HG03439 (cell line): ENCODE data around the gene TTC9C.
A peak's percentile ranks its signal among the peaks of the same experiment; 100 is the strongest.
"Not testable (repeated sequence)": the region's sequence is repeated elsewhere in the genome, so short reads cannot be mapped to it uniquely, and the experiment has no call there.

Source experiments
- ATAC-seq: cut with Tn5 transposase; IDR thresholded peaks from one replicate; pipeline ENCODE4 v1.9.1; 2021; ENCODE audit warnings: mild to moderate bottlenecking, moderate library complexity; ENCODE audit not compliant: unreplicated experiment

TTC9C gene

GRCh38 chr11:62709247-62710000 lies 18.9 kb upstream of the TTC9C start:
- peak; percentile 81 for ATAC-seq

- peak; percentile 15 for ATAC-seq
Observed at GRCh38 chr11:62710001-62710345, 18.3 kb upstream of the TTC9C start.

- ATAC-seq, result no peak
Observed at GRCh38 chr11:62712276-62712812, 15.9 kb upstream of the TTC9C start.

GRCh38 chr11:62712861-62713260 lies 15.4 kb upstream of the TTC9C start:
- ATAC-seq, result no peak

GRCh38 chr11:62713343-62713742 lies 14.9 kb upstream of the TTC9C start:
- ATAC-seq, result no peak

GRCh38 chr11:62715150-62716130 lies 12.8 kb upstream of the TTC9C start:
- ATAC-seq, result no peak

GRCh38 chr11:62716206-62716605 lies 12.1 kb upstream of the TTC9C start:
- no peak for ATAC-seq

GRCh38 chr11:62716816-62717215 lies 11.5 kb upstream of the TTC9C start:
- ATAC-seq, result no peak

- no peak for ATAC-seq
Observed at GRCh38 chr11:62719302-62719978, 8.8 kb upstream of the TTC9C start.

- no peak for ATAC-seq
Observed at GRCh38 chr11:62721994-62722393, 6.3 kb upstream of the TTC9C start.

GRCh38 chr11:62724171-62724570 lies 4.1 kb upstream of the TTC9C start:
- ATAC-seq, result no peak

GRCh38 chr11:62725646-62726045 lies 2.6 kb upstream of the TTC9C start:
- no peak for ATAC-seq

GRCh38 chr11:62726156-62726914 lies 2.0 kb upstream of the TTC9C start:
- ATAC-seq, result no peak

GRCh38 chr11:62726915-62727164 lies 1.4 kb upstream of the TTC9C start:
- ATAC-seq, result no peak

- peak; percentile 72 for ATAC-seq
Observed at GRCh38 chr11:62727165-62727871, 968 bp upstream of the TTC9C start, which contains the start of gene HNRNPUL2. Gene HNRNPUL2, minus strand, starts transcription at chr11:62727457. Its CDS starts 301 bp downstream, at chr11:62727156.

GRCh38 chr11:62727872-62728170 lies 465 bp upstream of the TTC9C start:
- ATAC-seq, result peak; percentile 63

GRCh38 chr11:62730076-62730475 lies 1.8 kb downstream of the TTC9C start:
- ATAC-seq, result not testable (repeated sequence)

GRCh38 chr11:62732830-62733229 lies 4.5 kb downstream of the TTC9C start:
- ATAC-seq, result no peak

- no peak for ATAC-seq
Observed at GRCh38 chr11:62737196-62737595, 8.9 kb downstream of the TTC9C start.

GRCh38 chr11:62747475-62748160 lies 19.3 kb downstream of the TTC9C start:
- ATAC-seq, result no peak
